ENCODE results near the gene PROX1.

Gene PROX1

DNA sequence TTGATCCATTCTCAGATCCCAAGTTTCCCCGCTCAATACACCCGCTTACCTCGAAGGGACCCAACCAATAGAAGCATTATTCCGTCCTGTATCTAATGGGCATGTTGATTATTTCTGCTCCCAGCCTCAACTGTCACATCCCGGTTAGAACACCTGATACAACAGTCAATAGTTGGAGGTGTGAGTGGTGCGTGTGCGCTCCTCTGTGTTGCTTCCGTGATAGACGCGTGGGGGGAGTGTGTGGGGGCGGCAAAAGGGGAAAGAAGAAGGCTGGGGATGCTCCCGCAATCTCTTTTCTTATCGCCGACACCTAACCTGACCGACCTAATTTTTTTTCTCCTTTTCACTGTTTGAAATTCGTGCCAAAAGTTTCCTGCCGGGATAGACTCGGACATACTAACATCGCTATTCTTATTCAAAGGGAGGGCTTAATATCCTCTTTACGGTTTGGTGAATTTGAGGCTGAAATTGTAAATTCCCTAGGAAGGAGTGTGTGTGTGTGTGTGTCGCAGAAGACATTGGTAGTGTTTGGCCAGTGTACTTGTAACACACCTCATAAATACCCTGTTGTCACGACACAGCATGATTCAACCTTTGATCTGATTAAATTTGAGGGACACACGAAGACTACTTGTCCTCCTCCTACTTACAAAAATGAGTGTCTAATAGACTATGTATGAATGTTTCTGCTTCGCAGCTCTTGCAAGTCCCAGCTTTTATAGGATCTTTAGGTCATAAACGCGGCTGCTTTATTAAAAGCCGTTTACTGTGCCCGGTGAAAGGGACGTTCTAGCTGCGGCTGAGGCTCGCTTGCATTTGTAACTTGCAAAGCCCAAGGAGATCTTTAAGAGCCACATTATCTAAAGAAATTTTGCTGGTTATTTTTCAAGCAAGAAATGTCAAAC, 1.5 kb upstream of the PROX1 start:
- no peak for DNase-seq
- H3K27ac Mint-ChIP-seq = no peak overlapping the region
- H3K4me1 Mint-ChIP-seq = peaks cover 71% of the 10 kb centered on the region
- peak overlapping the region; percentile 98 for H3K4me3 Mint-ChIP-seq
- no peaks in the 10 kb centered on the region for H3K9me3 Mint-ChIP-seq
- peaks cover 46% of the 10 kb centered on the region for H3K27me3 Mint-ChIP-seq (ENCODE audit: low read depth, poor library complexity)
- TF ChIP-seq, protein P1, sequence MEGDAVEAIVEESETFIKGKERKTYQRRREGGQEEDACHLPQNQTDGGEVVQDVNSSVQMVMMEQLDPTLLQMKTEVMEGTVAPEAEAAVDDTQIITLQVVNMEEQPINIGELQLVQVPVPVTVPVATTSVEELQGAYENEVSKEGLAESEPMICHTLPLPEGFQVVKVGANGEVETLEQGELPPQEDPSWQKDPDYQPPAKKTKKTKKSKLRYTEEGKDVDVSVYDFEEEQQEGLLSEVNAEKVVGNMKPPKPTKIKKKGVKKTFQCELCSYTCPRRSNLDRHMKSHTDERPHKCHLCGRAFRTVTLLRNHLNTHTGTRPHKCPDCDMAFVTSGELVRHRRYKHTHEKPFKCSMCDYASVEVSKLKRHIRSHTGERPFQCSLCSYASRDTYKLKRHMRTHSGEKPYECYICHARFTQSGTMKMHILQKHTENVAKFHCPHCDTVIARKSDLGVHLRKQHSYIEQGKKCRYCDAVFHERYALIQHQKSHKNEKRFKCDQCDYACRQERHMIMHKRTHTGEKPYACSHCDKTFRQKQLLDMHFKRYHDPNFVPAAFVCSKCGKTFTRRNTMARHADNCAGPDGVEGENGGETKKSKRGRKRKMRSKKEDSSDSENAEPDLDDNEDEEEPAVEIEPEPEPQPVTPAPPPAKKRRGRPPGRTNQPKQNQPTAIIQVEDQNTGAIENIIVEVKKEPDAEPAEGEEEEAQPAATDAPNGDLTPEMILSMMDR (IDR thresholded peaks at IDR 0.05) = no peak
- H3K36me3 Mint-ChIP-seq (ENCODE audit: low read depth) = no peaks in the 10 kb centered on the region

DNA sequence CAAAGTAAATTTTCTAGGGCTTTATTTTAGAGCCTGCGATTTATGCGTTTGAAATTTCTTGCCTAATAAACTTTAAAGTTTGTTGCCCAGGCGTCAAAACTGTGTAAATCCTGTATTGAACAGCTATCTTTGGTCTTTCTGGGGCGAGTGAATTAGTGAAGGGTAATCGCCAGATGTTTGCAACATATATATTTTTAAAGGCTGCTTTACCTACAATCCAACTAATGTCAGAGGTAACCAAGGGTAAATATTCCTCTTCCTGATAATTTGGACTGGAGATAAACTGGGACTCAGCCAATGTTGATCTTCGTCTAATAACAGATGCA, 885 bp upstream of the PROX1 start:
- no peak overlapping the region for H3K27ac Mint-ChIP-seq
- TF ChIP-seq, protein P1 (IDR thresholded peaks at IDR 0.05) = no peak
- DNase-seq = no peak
- H3K27me3 Mint-ChIP-seq (ENCODE audit: low read depth, poor library complexity) = peaks cover 40% of the 10 kb centered on the region
- peaks cover 71% of the 10 kb centered on the region for H3K4me1 Mint-ChIP-seq
- no peaks in the 10 kb centered on the region for H3K36me3 Mint-ChIP-seq (ENCODE audit: low read depth)
- H3K4me3 Mint-ChIP-seq = peak overlapping the region; percentile 98
- H3K9me3 Mint-ChIP-seq = no peaks in the 10 kb centered on the region

DNA sequence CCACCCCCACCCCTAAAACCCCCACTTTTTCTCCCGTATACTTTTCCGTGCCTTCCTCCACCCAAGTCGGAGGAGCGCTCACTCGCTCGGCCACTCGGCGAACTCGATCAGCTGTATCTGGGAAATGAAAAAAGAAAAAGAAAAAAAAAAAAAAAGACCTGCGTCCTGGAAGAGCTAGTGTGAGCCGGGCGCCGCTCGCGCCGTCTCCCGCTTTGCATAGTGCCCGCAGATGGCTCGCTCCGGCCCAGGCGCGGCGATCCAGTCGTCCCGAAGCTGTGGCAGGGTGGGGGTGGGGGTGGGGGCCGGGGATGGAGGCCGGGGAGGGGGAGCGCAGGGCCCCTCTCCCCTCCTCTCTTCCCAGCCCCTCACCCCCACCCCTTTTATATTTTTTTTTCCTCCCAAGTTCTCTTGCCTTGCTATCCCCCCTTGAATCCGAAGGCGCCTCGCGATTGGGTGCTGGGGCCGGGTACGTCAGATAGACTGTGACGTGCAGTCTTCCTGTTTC, 299 bp upstream of the PROX1 start:
- TF ChIP-seq, protein P1 (IDR thresholded peaks at IDR 0.05) = no peak
- H3K27me3 Mint-ChIP-seq (ENCODE audit: low read depth, poor library complexity) = peaks cover 34% of the 10 kb centered on the region
- peaks cover 71% of the 10 kb centered on the region for H3K4me1 Mint-ChIP-seq
- H3K36me3 Mint-ChIP-seq (ENCODE audit: low read depth) = no peaks in the 10 kb centered on the region
- H3K9me3 Mint-ChIP-seq = no peaks in the 10 kb centered on the region
- DNase-seq = peak; percentile 84
- peak overlapping the region; percentile 98 for H3K4me3 Mint-ChIP-seq
- H3K27ac Mint-ChIP-seq = peak overlapping the region; percentile 99

DNA sequence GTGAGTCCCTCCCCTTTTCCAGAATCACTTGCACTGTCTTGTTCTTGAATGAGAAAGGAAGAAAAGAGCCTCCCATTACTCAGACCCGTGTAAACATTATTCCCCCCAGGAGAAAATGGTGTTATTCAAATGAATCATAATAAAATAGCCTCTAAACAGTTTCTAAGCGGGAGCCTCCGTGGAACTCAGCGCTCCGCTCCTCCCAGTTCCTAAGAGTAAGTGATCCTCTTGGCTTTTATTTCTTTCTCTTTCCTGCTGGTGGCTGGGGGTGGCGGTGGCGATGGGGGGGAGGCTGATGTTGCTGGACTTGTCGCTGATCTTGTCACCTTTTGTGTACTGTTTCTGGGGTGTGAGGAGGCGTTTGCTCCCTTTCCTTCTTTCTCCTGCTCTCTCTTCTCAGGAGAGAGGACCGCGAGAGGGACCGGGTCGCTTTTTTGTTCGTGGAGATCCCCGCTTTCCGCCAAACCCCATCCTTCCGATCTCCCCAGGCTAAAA, 781 bp downstream of the PROX1 start:
- H3K36me3 Mint-ChIP-seq (ENCODE audit: low read depth) = no peaks in the 10 kb centered on the region
- peak; percentile 41 for DNase-seq
- H3K9me3 Mint-ChIP-seq = no peaks in the 10 kb centered on the region
- peaks cover 30% of the 10 kb centered on the region for H3K27me3 Mint-ChIP-seq (ENCODE audit: low read depth, poor library complexity)
- H3K4me1 Mint-ChIP-seq = peaks cover 75% of the 10 kb centered on the region
- TF ChIP-seq, protein P1 (IDR thresholded peaks at IDR 0.05) = no peak
- peak overlapping the region; percentile 99 for H3K27ac Mint-ChIP-seq
- H3K4me3 Mint-ChIP-seq = peak overlapping the region; percentile 98

DNA sequence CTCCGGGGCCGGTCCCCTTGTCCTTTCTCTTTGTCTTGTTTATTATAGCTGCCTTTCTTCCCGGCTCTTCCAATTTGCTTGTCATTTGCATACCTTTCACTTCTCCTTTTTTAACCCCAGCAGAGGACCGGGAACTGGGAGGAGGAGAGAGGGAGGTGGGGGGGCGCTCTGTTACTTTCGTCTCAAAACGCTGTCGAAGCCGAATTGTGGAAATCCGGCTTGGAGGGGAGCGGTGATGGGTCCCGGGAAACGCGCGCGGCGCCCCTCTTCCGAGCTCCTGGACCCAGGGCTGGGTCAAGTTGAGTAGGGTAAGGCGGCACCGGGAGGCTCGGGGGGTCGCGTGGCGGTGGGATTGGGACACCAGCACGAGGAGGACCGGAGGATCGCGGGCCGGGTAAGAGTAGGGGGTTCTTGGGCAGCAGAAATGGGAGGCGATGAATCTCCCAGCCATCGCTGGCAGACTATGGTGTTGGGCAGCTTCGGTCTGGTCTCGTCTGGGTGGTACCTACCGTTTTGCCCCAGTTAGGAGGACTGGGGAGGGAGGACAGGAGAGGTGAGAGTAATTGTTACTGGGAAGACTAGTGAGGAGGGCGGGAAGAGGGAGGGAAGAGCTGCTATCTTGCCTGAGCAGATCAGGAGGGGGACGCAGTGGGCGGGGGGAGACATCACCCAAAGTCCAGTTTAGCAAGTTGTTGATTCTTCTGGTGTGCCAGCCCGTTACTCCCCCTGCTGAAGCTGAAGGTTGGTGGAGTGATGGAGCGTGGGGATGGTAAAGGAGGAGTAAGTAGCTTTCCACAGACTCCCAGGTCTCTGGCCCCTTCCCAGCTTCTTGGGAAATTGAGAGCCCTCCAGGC, 1.5 kb downstream of the PROX1 start:
- peak overlapping the region; percentile 98 for H3K4me3 Mint-ChIP-seq
- TF ChIP-seq, protein P1 (IDR thresholded peaks at IDR 0.05) = no peak
- H3K36me3 Mint-ChIP-seq (ENCODE audit: low read depth) = no peaks in the 10 kb centered on the region
- DNase-seq = peak; percentile 50
- no peaks in the 10 kb centered on the region for H3K9me3 Mint-ChIP-seq
- peaks cover 23% of the 10 kb centered on the region for H3K27me3 Mint-ChIP-seq (ENCODE audit: low read depth, poor library complexity)
- H3K4me1 Mint-ChIP-seq = peaks cover 74% of the 10 kb centered on the region
- H3K27ac Mint-ChIP-seq = peak overlapping the region; percentile 99

All from nephron progenitor cell (in vitro differentiated cells).